T-helper 17 cell (primary cell): ENCODE measurements around the gene CLEC4E. TPM values are rescaled to one million over a fixed set of nuclear protein-coding genes. Genes with fewer than 3 reads are reported as not detected.
"Not testable (repeated sequence)": the region's sequence is repeated elsewhere in the genome, so short reads cannot be mapped to it uniquely, and the experiment has no call there.

Experiments used
- ATAC-seq: fragments of 150-1000 bp; cut with Tn5 transposase; 2 replicates; pipeline ENCODE4 v1.10.0; 2021; ENCODE audit warnings: mild to moderate bottlenecking, moderate library complexity
- DNase-seq, 3 donors: peaks; one replicate each; pipeline versions ENCODE4 v3.0.0 to v3.0.0-alpha.2; 2020 to 2021
- H3K9me3 ChIP-seq: one replicate; pipeline ENCODE4 v1.7.0; 2013; ENCODE audit warnings: low read length, mild to moderate bottlenecking; ENCODE audit not compliant: control insufficient read depth, poor library complexity, severe bottlenecking
- H3K27ac Mint-ChIP-seq: one replicate; pipeline ENCODE4 v1.8.0; 2022; ENCODE audit warnings: mild to moderate bottlenecking, moderate library complexity, mixed read lengths
- H3K27me3 Mint-ChIP-seq: one replicate; pipeline ENCODE4 v1.8.0; 2022; ENCODE audit warnings: mixed read lengths
- H3K36me3 Mint-ChIP-seq: one replicate; pipeline ENCODE4 v1.8.0; 2022; ENCODE audit warnings: low read depth, mixed read lengths
- H3K4me1 Mint-ChIP-seq: one replicate; pipeline ENCODE4 v1.8.0; 2022; ENCODE audit warnings: mild to moderate bottlenecking, mixed read lengths
- H3K4me3 Mint-ChIP-seq: one replicate; pipeline ENCODE4 v1.8.0; 2022; ENCODE audit warnings: mild to moderate bottlenecking, moderate library complexity, mixed read lengths
- total RNA-seq, 4 donors: library from RNA in 2 of 4; stranded (reverse) in 2 of 4; gene quantifications; one replicate each; pipeline ENCODE4 v1.2.3 and lab custom pipeline; 2022 to 2026

CLEC4E gene, protein sequence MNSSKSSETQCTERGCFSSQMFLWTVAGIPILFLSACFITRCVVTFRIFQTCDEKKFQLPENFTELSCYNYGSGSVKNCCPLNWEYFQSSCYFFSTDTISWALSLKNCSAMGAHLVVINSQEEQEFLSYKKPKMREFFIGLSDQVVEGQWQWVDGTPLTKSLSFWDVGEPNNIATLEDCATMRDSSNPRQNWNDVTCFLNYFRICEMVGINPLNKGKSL
- 1 to 10 TPM in 1 of 2 donors, under 1 TPM in 1; 0.73 to 2.0 TPM for total RNA-seq
- 0 reads per million in 2 donors for total RNA-seq (lab: John Stamatoyannopoulos, UW)

DNA sequence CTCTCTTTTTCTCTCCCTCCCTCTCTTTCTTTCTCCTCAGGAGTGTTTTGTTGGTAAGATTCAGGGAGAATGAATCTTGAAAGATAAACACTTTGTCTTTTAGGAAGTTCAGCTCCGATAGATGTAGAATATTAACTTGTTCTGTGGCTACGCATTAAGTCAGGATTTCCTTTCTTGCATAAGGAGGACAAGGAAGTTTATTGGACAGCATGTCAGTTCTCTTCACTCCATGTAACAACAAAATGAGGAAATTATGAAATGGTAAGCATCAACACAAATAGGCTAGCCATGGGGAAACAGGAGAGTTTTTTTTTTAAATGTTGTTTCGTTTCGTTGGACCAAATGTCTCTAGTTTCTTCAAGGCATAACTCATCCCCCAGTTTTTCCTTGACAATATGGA lies at the start of gene CLEC4E:
Gene CLEC4E (minus strand): TSS at position 75 of the 400 bp plus-strand sequence. CDS start 108 bp downstream, outside the sequence.
- not testable (repeated sequence) for DNase-seq, ATAC-seq, H3K27ac Mint-ChIP-seq

DNA sequence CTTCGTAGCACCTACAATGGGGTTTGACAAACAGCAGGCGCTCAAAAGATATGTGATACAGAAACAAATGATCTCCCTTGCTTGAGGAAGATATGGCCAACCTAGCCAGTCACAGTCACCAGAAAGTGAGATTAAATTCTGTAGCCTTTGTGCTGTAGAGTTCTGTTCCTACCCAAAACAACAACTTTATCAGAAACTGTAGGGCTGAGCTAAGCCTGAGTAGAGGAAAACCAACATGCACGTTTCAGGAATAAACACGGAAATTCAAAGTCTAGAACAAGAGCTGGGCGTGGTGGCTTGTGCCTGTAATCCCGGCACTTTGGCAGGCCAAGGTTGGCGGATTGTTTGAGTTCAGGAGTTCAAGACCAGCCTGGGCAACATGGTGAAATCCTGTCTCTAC lies 49.0 kb upstream of the CLEC4E start:
- H3K9me3 ChIP-seq: no peaks in the 10 kb centered on the region
- Mint-ChIP-seq H3K4me3 (no peak overlapping the region), H3K27ac (no peak overlapping the region), H3K27me3 (peaks cover 13% of the 10 kb centered on the region), H3K36me3 (peaks cover 6% of the 10 kb centered on the region), H3K4me1 (peaks cover 8% of the 10 kb centered on the region)
- ATAC-seq (no peak), DNase-seq (no peak)

More for the DNA sequence above, at the start of gene CLEC4E:
- not testable (repeated sequence) for H3K9me3 ChIP-seq, H3K36me3 Mint-ChIP-seq, H3K4me1 Mint-ChIP-seq
- peak within 1 kb of the TSS; percentile 49 for H3K4me3 Mint-ChIP-seq
- peaks cover 44% of the 10 kb centered on the region for H3K27me3 Mint-ChIP-seq

DNA sequence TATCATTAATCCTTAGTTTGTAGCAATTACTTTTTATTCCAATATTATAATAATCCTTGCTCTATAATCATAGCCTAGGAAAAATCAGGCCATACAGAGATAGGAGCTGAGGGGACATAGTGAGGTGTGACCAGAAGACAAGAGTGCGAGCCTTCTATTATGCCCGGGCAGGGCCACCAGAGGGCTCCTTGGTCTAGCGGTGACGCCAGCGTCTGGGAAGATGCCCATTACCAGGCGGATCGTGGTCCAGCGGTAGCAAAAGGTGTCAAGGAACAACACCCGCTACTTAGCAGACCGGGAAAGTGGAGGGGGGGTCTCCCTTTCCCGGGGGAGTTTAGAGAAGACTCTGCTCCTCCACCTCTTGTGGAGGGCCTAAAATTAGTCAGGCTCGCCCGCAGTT lies 43.8 kb upstream of the CLEC4E start:
- H3K27ac Mint-ChIP-seq, H3K9me3 ChIP-seq, ATAC-seq, H3K4me1 Mint-ChIP-seq, H3K36me3 Mint-ChIP-seq, H3K4me3 Mint-ChIP-seq, DNase-seq: not testable (repeated sequence)
- peaks cover 22% of the 10 kb centered on the region for H3K27me3 Mint-ChIP-seq

DNA sequence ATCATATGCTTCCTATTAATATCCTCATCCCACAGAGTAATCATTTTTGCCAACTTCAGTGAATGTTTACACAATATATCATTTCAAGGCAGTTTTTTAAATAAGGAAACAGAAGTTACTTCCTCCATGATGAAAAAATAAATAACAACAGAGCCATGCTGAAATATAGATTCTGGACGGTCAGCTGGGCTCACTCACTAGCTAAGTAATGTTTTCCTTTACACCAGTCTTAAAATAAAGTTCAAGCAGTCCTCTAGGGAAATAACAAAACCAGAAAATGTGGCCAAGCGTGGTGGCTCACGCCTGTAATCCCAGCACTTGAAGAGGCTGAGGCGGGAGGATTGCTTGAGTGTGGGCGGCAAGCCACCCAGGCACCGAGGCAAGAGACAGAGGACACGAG lies 43.3 kb upstream of the CLEC4E start:
- Mint-ChIP-seq H3K4me1 (peaks cover 9% of the 10 kb centered on the region), H3K27ac (no peak overlapping the region), H3K36me3 (peaks cover 6% of the 10 kb centered on the region), H3K27me3 (peaks cover 22% of the 10 kb centered on the region), H3K4me3 (no peak overlapping the region)
- no peaks in the 10 kb centered on the region for H3K9me3 ChIP-seq
- ATAC-seq (no peak), DNase-seq (no peak)

DNA sequence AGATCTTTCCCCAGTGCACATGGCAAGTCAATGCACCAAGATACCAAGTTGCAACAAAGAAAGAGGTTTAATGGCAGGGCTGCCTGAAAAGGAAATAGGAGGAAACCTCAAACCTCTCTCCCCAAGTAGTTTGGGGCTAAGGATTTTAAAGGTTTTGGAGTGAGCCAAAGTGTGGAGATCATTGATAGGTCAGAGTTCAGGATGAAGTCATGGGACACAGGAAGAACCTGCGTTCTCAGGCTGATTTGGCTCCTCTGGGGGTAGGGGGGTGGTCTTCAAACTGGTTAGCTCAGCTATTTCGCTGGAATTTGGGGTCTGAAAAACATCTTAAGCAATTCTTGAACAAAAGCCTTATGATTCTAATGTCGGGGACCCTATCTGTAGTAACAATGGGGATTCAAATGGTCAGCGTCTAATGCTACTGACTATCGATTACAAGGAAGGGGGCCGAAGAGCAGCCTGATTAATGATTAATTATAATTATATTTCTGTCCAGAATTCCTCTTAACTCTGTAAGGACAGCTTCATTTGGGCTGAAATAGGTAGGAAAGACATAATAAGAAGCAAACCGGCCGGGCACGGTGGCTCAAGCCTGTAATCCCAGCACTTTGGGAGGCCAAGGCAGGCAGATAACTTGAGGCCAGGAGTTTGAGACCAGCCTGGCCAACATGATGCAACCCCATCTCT lies 40.5 kb upstream of the CLEC4E start:
- H3K4me3 Mint-ChIP-seq: no peak overlapping the region
- ATAC-seq (no peak), DNase-seq (no peak)
- H3K27me3 Mint-ChIP-seq: peaks cover 33% of the 10 kb centered on the region
- H3K9me3 ChIP-seq: no peaks in the 10 kb centered on the region
- H3K4me1 Mint-ChIP-seq: peaks cover 9% of the 10 kb centered on the region
- peaks cover 2% of the 10 kb centered on the region for H3K36me3 Mint-ChIP-seq
- no peak overlapping the region for H3K27ac Mint-ChIP-seq

DNA sequence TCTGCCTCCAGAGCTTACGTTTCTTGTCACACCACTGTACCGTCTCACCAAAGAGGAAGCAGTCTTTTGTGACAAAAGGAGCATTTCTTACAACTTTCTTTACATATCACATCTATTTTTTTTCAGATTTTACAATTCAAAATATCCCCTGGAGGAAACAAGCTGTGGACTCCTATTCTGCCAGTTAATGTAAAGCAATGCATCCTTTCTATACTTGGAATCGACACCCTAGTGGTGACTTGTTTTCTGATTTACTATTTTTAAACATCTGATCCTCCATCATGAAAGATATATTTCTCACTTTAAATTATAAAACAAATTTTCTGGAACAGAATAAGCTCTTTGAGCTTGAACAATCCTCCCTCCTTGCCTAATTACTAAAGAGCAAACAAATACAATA lies 37.2 kb upstream of the CLEC4E start:
- H3K27ac Mint-ChIP-seq: peak overlapping the region; percentile 43
- DNase-seq (no peak), ATAC-seq (no peak)
- no peaks in the 10 kb centered on the region for H3K9me3 ChIP-seq
- H3K36me3 Mint-ChIP-seq: peaks cover 2% of the 10 kb centered on the region
- H3K4me1 Mint-ChIP-seq: peaks cover 11% of the 10 kb centered on the region
- no peak overlapping the region for H3K4me3 Mint-ChIP-seq
- peaks cover 11% of the 10 kb centered on the region for H3K27me3 Mint-ChIP-seq

DNA sequence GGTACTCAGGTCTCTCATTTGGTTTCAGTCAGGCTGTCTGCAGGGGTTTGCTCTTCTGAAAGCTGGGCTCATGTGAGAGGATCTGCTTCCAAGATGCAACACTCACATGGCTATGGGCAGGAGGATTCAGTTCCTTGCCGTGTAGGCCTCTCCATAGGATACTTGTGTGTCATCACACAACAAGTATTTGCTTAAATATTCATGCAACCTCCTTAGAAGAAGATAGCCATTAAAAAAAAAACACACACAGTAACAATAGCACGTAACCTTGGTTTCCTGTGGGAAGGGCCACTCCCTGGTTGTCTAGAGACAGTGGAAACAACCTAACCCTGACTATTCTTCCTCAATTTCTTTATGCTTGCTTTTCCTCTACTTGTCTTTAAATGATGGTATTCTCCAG lies 31.8 kb upstream of the CLEC4E start:
- Mint-ChIP-seq H3K4me1 (peaks cover 19% of the 10 kb centered on the region), H3K27ac (no peak overlapping the region), H3K36me3 (peaks cover 2% of the 10 kb centered on the region), H3K4me3 (peak overlapping the region; percentile 72), H3K27me3 (peaks cover 6% of the 10 kb centered on the region)
- ATAC-seq: peak; percentile 71
- no peak for DNase-seq
- H3K9me3 ChIP-seq: no peaks in the 10 kb centered on the region

DNA sequence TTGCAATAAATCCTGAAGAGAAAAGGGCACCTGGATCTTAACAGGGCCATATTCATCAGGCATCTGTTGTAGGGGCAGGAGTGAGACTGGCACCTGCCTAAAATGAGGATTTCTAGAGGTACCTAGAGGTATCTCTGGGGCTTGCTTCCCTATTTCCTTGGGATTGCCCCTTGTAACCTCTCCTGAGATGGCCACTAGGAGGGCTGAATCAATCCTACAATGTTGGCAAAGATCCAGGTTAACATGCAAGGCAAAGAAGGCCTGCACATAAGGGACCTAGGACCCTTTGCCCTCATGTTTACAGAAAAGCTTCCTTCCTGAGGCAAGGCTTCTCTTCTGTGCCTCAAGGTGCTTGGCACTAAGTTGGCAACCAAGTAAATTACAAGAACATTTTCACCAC lies 25.8 kb upstream of the CLEC4E start:
- H3K9me3 ChIP-seq: no peaks in the 10 kb centered on the region
- no peak overlapping the region for H3K4me3 Mint-ChIP-seq
- H3K4me1 Mint-ChIP-seq: peaks cover 2% of the 10 kb centered on the region
- H3K36me3 Mint-ChIP-seq: no peaks in the 10 kb centered on the region
- DNase-seq (no peak), ATAC-seq (no peak)
- H3K27ac Mint-ChIP-seq: no peak overlapping the region
- H3K27me3 Mint-ChIP-seq: peaks cover under 1% of the 10 kb centered on the region

DNA sequence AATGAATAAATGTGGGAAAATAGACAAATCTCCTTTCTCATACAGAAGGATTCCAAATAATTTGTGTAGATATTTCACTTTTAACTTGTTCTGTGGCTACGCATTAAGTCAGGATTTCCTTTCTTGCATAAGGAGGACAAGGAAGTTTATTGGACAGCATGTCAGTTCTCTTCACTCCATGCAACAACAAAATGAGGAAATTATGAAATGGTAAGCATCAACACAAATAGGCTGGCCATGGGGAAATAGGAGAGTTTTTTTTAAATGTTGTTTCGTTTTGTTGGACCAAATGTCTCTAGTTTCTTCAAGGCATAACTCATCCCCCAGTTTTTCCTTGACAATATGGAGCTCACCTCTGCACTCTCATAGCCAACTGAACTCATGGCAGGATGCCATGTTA lies 25.3 kb upstream of the CLEC4E start:
- H3K4me3 Mint-ChIP-seq, H3K27me3 Mint-ChIP-seq, H3K36me3 Mint-ChIP-seq, H3K4me1 Mint-ChIP-seq, DNase-seq, H3K9me3 ChIP-seq, H3K27ac Mint-ChIP-seq, ATAC-seq: not testable (repeated sequence)

DNA sequence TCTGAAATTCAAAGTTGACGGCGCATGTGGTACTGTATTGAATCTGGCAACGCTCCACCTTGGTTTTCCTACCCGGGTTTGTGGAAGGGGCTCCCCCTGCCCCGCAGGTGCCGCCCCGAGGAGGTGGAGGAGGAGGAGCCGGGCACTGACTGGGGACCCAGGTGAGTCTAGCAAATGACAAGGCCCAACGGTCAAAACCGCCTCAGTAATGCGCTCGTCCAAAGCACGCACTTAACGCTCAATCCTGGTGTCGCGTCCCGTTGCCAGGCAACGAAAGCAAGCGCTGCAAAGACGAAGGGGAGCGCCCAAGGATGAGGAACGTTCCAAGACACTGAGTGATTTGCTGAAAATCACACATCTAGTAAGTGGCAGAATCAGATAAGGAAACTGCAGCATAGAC lies 24.0 kb upstream of the CLEC4E start:
- no peaks in the 10 kb centered on the region for H3K9me3 ChIP-seq
- H3K36me3 Mint-ChIP-seq: no peaks in the 10 kb centered on the region
- H3K27me3 Mint-ChIP-seq: peaks cover 16% of the 10 kb centered on the region
- H3K4me3 Mint-ChIP-seq: no peak overlapping the region
- ATAC-seq: no peak
- no peak for DNase-seq
- H3K27ac Mint-ChIP-seq: no peak overlapping the region
- no peaks in the 10 kb centered on the region for H3K4me1 Mint-ChIP-seq

DNA sequence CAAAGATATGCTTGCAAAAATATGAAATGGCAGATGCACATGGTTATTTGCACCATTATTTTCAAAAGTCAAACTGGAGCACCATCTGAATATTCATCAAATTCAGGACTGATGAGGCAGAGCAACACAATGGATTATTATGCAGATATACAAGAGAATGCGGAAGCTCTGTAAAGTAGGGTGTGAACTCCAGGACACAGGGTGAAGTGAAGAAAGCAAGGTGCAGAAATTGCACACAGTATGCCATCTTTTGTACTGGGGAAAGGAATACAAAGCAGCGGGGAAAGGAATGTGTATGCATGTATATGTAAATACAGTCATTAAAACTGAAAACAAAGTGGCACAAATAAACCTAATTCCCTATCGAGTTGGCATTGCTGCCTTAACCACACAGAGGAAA lies 22.7 kb upstream of the CLEC4E start:
- peaks cover 2% of the 10 kb centered on the region for H3K4me1 Mint-ChIP-seq
- no peak for DNase-seq

DNA sequence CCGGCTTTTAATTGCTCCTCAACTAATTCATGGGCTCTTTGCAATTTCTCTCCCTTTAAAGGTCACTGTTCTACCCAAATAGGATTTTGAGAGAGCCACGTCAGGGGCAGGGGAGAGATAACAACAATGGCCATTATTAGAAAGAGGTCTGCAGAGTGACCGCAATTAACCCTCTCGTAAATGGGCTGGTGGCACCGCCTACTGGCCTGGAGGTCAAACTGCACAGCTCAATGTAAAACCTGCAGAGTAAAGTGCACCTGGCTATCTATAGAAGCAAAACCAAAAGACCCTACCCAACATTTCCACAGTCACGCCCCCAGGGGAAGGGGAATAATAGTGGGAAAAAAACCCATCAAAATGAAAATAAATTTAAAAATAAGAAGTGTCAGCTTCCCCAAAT lies 21.6 kb upstream of the CLEC4E start:
- DNase-seq: no peak
- peaks cover 2% of the 10 kb centered on the region for H3K4me1 Mint-ChIP-seq

More for the DNA sequence above, 22.7 kb upstream of the CLEC4E start:
- Mint-ChIP-seq H3K27me3 (peaks cover 16% of the 10 kb centered on the region), H3K27ac (no peak overlapping the region), H3K4me3 (no peak overlapping the region), H3K36me3 (no peaks in the 10 kb centered on the region)
- H3K9me3 ChIP-seq: no peaks in the 10 kb centered on the region
- ATAC-seq: no peak

DNA sequence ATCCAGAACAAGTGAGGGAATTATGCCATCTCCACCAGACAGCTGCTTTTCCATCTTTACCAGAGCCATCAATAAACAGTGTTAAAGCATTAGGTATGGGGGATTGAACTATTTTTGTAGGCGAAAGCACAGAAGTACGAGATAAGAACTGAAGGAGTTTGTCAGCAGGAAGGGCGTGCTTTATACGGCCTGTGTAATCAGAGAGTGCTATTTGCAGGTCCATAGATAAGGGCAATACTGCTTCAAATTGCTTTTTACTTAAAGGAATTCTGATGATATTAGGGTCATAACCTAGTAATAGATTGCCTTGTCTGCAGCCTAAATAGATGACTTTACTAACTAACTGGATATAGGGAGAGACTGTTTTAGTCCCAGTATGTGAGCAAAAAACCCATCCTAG lies 20.3 kb upstream of the CLEC4E start:
- H3K36me3 Mint-ChIP-seq: no peaks in the 10 kb centered on the region
- H3K4me1 Mint-ChIP-seq: peaks cover 2% of the 10 kb centered on the region
- ATAC-seq (no peak), DNase-seq (no peak)
- no peaks in the 10 kb centered on the region for H3K9me3 ChIP-seq
- no peak overlapping the region for H3K27ac Mint-ChIP-seq
- H3K27me3 Mint-ChIP-seq: peaks cover 16% of the 10 kb centered on the region
- no peak overlapping the region for H3K4me3 Mint-ChIP-seq

More for the DNA sequence above, 21.6 kb upstream of the CLEC4E start:
- no peak overlapping the region for H3K4me3 Mint-ChIP-seq
- no peaks in the 10 kb centered on the region for H3K36me3 Mint-ChIP-seq
- no peak overlapping the region for H3K27ac Mint-ChIP-seq
- no peak for ATAC-seq
- H3K9me3 ChIP-seq: no peaks in the 10 kb centered on the region
- peaks cover 16% of the 10 kb centered on the region for H3K27me3 Mint-ChIP-seq

DNA sequence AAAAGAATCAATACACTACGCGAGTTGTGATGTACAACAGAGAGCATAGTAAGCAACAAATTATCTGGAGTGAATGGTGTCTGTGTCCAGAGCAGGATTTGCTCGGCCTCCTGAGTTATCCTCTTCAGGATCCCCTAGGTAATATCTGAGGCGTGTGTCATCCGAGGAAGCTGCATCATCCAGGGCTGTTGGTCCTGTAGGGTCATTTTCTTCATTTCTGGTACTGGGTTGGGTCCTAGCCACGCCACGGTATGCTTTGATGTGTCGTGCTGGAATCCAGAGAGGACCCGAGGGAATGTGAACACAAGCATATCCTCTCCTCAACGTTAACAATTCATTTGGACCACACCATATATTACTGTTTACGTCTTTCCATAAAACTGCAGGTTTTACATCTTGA lies 19.0 kb upstream of the CLEC4E start:
- Mint-ChIP-seq H3K27ac (no peak overlapping the region), H3K4me3 (no peak overlapping the region), H3K36me3 (no peaks in the 10 kb centered on the region), H3K27me3 (peaks cover 16% of the 10 kb centered on the region), H3K4me1 (peaks cover 2% of the 10 kb centered on the region)
- DNase-seq (no peak), ATAC-seq (no peak)
- H3K9me3 ChIP-seq: no peaks in the 10 kb centered on the region
